Neural progenitor cell (in vitro differentiated cells): ENCODE measurements around the gene HMGB3. TPM values are rescaled to one million over a fixed set of nuclear protein-coding genes. Genes with fewer than 3 reads are reported as not detected.
"Not testable (repeated sequence)": the region's sequence is repeated elsewhere in the genome, so short reads cannot be mapped to it uniquely, and the experiment has no call there.

ENCODE experiments used
- DNase-seq: peaks from one replicate; pipeline ENCODE4 v3.0.0-alpha.2; 2016; ENCODE audit warnings: low spot score
- H2AFZ ChIP-seq: fragments of 200-600 bp; sonication (generic); replicated peaks from 2 replicates; pipeline ENCODE4 v1.6.1; 2016; ENCODE audit warnings: antibody characterized with exemption
- H3F3A ChIP-seq: fragments of 200-600 bp; sonication (generic); 2 replicates; pipeline ENCODE4 v1.6.1; 2016; ENCODE audit warnings: antibody characterized with exemption, low read depth
- H3K27ac ChIP-seq: fragments of 200-600 bp; sonication (generic); 2 replicates; pipeline ENCODE4 v1.5.1; 2016; ENCODE audit warnings: mild to moderate bottlenecking
- H3K27me3 ChIP-seq: fragments of 200-600 bp; sonication (generic); 2 replicates; pipeline ENCODE4 v1.6.1; 2016; ENCODE audit warnings: mild to moderate bottlenecking, moderate library complexity
- H3K36me3 ChIP-seq: fragments of 200-600 bp; sonication (generic); 2 replicates; pipeline ENCODE4 v1.5.1; 2016
- H3K4me1 ChIP-seq: fragments of 200-600 bp; sonication (generic); 2 replicates; pipeline ENCODE4 v1.6.1; 2016; ENCODE audit warnings: mixed run types
- H3K4me2 ChIP-seq: fragments of 200-600 bp; sonication (generic); 2 replicates; pipeline ENCODE4 v1.6.1; 2016
- H3K4me3 ChIP-seq: fragments of 200-600 bp; sonication (generic); 2 replicates; pipeline ENCODE4 v1.5.1; 2016
- H3K79me2 ChIP-seq: fragments of 200-600 bp; sonication (generic); 2 replicates; pipeline ENCODE4 v1.6.1; 2016; ENCODE audit warnings: low read depth
- H3K9ac ChIP-seq: fragments of 200-600 bp; sonication (generic); 2 replicates; pipeline ENCODE4 v1.6.1; 2016
- H3K9me3 ChIP-seq: fragments of 200-600 bp; sonication (generic); 2 replicates; pipeline ENCODE4 v1.5.1; 2016; ENCODE audit warnings: low read depth
- H4K20me1 ChIP-seq: fragments of 200-600 bp; sonication (generic); 2 replicates; pipeline ENCODE4 v1.6.1; 2016; ENCODE audit warnings: low read depth
- H3K27ac Mint-ChIP-seq: 3 replicates; pipeline ENCODE4 v1.8.0; 2021; ENCODE audit warnings: mixed read lengths
- H3K27me3 Mint-ChIP-seq: 2 replicates; pipeline ENCODE4 v1.8.0; 2022; ENCODE audit warnings: low read depth, mild to moderate bottlenecking, inconsistent platforms, moderate library complexity, mixed read lengths; ENCODE audit not compliant: insufficient read depth
- H3K36me3 Mint-ChIP-seq: 3 replicates; pipeline ENCODE4 v1.8.0; 2021; ENCODE audit warnings: mixed read lengths
- H3K4me1 Mint-ChIP-seq: 3 replicates; pipeline ENCODE4 v1.8.0; 2021; ENCODE audit warnings: mixed read lengths
- H3K4me3 Mint-ChIP-seq: 3 replicates; pipeline ENCODE4 v1.8.0; 2021; ENCODE audit warnings: mild to moderate bottlenecking, moderate library complexity, mixed read lengths
- H3K9me3 Mint-ChIP-seq: 3 replicates; pipeline ENCODE4 v1.8.0; 2020; ENCODE audit warnings: mixed read lengths
- CTCF ChIP-seq: fragments of 200-600 bp; sonication (generic); IDR thresholded peaks from 2 replicates; pipeline ENCODE4 v1.5.1; 2017; ENCODE audit warnings: antibody characterized with exemption, mild to moderate bottlenecking
- EZH2 ChIP-seq: fragments of 200-600 bp; sonication (generic); IDR thresholded peaks from 2 replicates; pipeline ENCODE4 v1.6.1; 2017; ENCODE audit warnings: antibody characterized with exemption, mild to moderate bottlenecking, moderate library complexity
- EZH2phosphoT487 ChIP-seq: fragments of 200-600 bp; sonication (generic); IDR thresholded peaks from 2 replicates; pipeline ENCODE4 v1.6.1; 2017; ENCODE audit warnings: antibody characterized with exemption
- total RNA-seq: library from RNA; depleted of rRNA; stranded (reverse); fragments of >200 nt; gene quantifications from 2 replicates; pipeline ENCODE4 v1.2.3, GENCODE V29; 2015; ENCODE audit warnings: low replicate concordance

Gene HMGB3
- total RNA-seq, 1 donor from 2014 or later: 187 TPM

DNA sequence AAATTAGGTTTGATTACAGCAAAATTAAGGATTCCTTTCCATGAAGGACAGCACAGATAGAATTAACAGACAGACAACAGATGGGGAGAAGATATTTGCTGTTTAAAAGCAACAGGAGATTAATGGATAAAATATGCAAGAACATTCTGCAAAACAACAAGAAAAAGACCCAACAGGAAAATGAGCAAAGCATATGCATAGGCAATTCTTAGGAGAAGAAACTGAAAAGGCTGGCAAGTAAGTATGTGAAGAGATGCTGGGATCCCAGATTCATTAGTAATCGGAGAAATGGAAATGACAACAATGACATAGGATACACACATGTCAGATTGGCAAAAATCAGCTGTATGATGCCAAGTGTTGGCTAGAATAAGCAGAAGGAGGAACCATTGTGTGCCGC is 27.5 kb upstream of the HMGB3 start:
- peaks cover 14% of the 10 kb centered on the region for H3K9me3 Mint-ChIP-seq

DNA sequence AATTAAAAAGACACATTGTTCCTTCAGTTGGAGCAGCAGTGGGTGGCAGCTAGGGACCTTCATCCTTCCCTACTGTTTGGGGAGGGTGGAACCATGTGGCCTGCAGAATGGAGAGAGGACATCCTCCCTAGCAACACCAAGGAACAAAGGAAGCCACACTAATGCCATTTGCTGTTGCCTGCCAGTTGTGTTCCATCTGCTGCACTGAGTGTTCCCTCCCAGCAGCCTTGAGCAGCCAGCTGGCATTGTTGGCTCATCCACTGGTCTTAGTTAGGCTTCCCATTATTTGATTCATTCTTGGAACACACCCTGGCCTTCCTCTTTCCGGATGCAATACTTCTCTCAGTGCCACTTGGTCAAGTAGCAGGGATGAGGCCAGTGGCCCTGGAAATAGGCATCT is 25.0 kb upstream of the HMGB3 start:
- H3K27me3 ChIP-seq: no peaks in the 10 kb centered on the region
- no peaks in the 10 kb centered on the region for H3K9me3 ChIP-seq
- H3K4me3 ChIP-seq: no peak overlapping the region
- H3K4me2 ChIP-seq: no peak overlapping the region
- no peak for DNase-seq
- Mint-ChIP-seq H3K36me3 (no peaks in the 10 kb centered on the region), H3K9me3 (peaks cover 10% of the 10 kb centered on the region), H3K4me1 (no peaks in the 10 kb centered on the region), H3K4me3 (no peak overlapping the region), H3K27ac (no peak overlapping the region), H3K27me3 (peaks cover 2% of the 10 kb centered on the region)
- no peaks in the 10 kb centered on the region for H4K20me1 ChIP-seq
- no peak overlapping the region for H3K9ac ChIP-seq
- H3F3A ChIP-seq: no peaks in the 10 kb centered on the region
- no peak overlapping the region for H2AFZ ChIP-seq
- H3K4me1 ChIP-seq: no peaks in the 10 kb centered on the region
- no peak overlapping the region for H3K27ac ChIP-seq
- H3K79me2 ChIP-seq: no peaks in the 10 kb centered on the region
- TF ChIP-seq EZH2phosphoT487: no peak
- no peak for TF ChIP-seq CTCF
- TF ChIP-seq EZH2: no peak
- H3K36me3 ChIP-seq: no peaks in the 10 kb centered on the region

More for the DNA sequence above, 27.5 kb upstream of the HMGB3 start:
- H3K4me3 ChIP-seq: no peak overlapping the region
- H2AFZ ChIP-seq: no peak overlapping the region
- TF ChIP-seq EZH2: no peak
- TF ChIP-seq CTCF: no peak
- no peak for TF ChIP-seq EZH2phosphoT487
- H3K9ac ChIP-seq: no peak overlapping the region
- Mint-ChIP-seq H3K27me3 (peaks cover 3% of the 10 kb centered on the region), H3K4me1 (no peaks in the 10 kb centered on the region), H3K27ac (no peak overlapping the region), H3K36me3 (no peaks in the 10 kb centered on the region), H3K4me3 (no peak overlapping the region)
- no peaks in the 10 kb centered on the region for H3K4me1 ChIP-seq
- no peak overlapping the region for H3K4me2 ChIP-seq
- H3F3A ChIP-seq: no peaks in the 10 kb centered on the region
- H4K20me1 ChIP-seq: no peaks in the 10 kb centered on the region
- no peaks in the 10 kb centered on the region for H3K27me3 ChIP-seq
- DNase-seq: no peak
- no peaks in the 10 kb centered on the region for H3K79me2 ChIP-seq
- H3K36me3 ChIP-seq: no peaks in the 10 kb centered on the region
- no peak overlapping the region for H3K27ac ChIP-seq
- no peaks in the 10 kb centered on the region for H3K9me3 ChIP-seq

DNA sequence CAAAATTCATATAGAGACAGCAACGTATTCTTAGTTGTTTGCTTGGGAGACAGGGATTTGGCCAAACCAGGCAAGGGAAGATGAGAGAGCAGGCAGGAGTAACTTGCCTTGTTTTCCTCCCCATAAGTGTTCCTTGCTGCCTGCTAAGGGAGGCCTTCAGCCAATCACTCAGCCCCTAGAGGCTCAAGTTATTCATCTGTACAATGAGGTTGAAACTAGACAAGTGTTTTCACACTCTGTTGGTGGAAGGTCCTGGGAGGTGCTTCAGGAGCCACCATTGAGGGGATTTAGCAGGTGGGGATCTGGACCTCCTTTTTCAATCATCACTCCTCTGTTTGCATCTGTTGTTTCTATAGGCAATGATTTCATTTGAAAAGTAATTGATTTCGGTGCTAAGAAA is 23.6 kb upstream of the HMGB3 start:
- H3K4me3 Mint-ChIP-seq: no peak overlapping the region
- Histone ChIP-seq H3K79me2 (no peaks in the 10 kb centered on the region), H3K4me2 (no peak overlapping the region), H3F3A (no peaks in the 10 kb centered on the region), H3K9ac (no peak overlapping the region), H3K27me3 (no peaks in the 10 kb centered on the region), H3K4me3 (no peak overlapping the region), H2AFZ (no peak overlapping the region), H3K9me3 (no peaks in the 10 kb centered on the region), H3K4me1 (no peaks in the 10 kb centered on the region), H3K36me3 (no peaks in the 10 kb centered on the region), H4K20me1 (no peaks in the 10 kb centered on the region), H3K27ac (no peak overlapping the region)
- no peaks in the 10 kb centered on the region for H3K36me3 Mint-ChIP-seq
- TF ChIP-seq EZH2 (no peak), CTCF (no peak), EZH2phosphoT487 (no peak)
- no peaks in the 10 kb centered on the region for H3K27me3 Mint-ChIP-seq
- no peak for DNase-seq
- peaks cover 6% of the 10 kb centered on the region for H3K9me3 Mint-ChIP-seq
- H3K27ac Mint-ChIP-seq: no peak overlapping the region
- H3K4me1 Mint-ChIP-seq: no peaks in the 10 kb centered on the region

DNA sequence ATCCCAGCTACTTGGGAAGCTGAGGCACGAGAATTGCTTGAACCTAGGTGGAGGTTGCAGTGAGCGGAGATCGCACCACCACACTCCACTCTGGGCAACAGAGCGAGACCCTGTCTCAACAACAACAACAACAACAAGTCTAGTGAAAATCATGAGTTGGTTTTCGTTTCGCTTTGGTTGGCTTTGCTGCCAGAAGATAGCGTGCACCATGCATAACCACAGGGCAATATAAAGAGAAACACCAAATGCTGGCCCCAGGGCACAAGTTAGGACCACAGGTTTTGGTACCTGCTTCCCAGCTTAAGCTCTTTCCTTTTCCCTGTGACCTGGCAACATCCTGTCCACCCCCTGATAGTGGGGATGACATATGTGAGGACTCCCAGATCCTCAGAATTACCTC is 21.5 kb upstream of the HMGB3 start:
- Histone ChIP-seq H2AFZ (no peak overlapping the region), H3K27me3 (no peaks in the 10 kb centered on the region), H3K9me3 (no peaks in the 10 kb centered on the region), H3K36me3 (no peaks in the 10 kb centered on the region), H3K9ac (no peak overlapping the region), H4K20me1 (no peaks in the 10 kb centered on the region), H3K79me2 (no peaks in the 10 kb centered on the region), H3K4me3 (no peak overlapping the region), H3K27ac (no peak overlapping the region), H3K4me2 (no peak overlapping the region), H3K4me1 (no peaks in the 10 kb centered on the region), H3F3A (no peaks in the 10 kb centered on the region)
- no peak for TF ChIP-seq EZH2phosphoT487
- TF ChIP-seq CTCF: no peak
- TF ChIP-seq EZH2: no peak
- peaks cover 4% of the 10 kb centered on the region for H3K9me3 Mint-ChIP-seq
- peaks cover 2% of the 10 kb centered on the region for H3K27me3 Mint-ChIP-seq
- H3K4me3 Mint-ChIP-seq: no peak overlapping the region
- no peak overlapping the region for H3K27ac Mint-ChIP-seq
- H3K4me1 Mint-ChIP-seq: peaks cover 2% of the 10 kb centered on the region
- H3K36me3 Mint-ChIP-seq: no peaks in the 10 kb centered on the region
- no peak for DNase-seq

DNA sequence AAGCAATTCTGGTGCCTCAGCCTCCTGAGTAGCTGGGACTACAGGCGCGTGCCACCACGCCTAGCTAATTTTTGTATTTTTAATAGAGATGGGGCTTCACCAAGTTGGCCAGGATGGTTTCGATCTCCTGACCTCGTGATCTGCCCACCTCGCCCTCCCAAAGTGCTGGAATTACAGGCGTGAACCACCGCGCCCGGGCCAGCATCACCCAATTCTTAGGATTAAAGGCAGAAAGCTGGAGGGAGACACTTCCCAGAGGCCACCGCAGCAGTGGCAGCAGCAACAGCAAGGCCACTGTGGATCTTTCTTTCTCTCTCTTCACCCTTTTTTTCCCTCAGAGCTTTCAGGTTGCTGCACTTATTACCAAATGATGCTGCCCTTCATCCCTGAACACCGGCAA is 18.7 kb upstream of the HMGB3 start:
- H3K9ac ChIP-seq, H3K4me3 Mint-ChIP-seq, H3K27me3 Mint-ChIP-seq, H3K4me2 ChIP-seq, H4K20me1 ChIP-seq, H3K9me3 Mint-ChIP-seq, H3K79me2 ChIP-seq, H3K36me3 ChIP-seq, H3K36me3 Mint-ChIP-seq, H3K27me3 ChIP-seq, H3K4me1 Mint-ChIP-seq, H3K27ac Mint-ChIP-seq, H3F3A ChIP-seq, H3K4me3 ChIP-seq, DNase-seq, H3K4me1 ChIP-seq, H3K9me3 ChIP-seq, H3K27ac ChIP-seq, H2AFZ ChIP-seq: not testable (repeated sequence)
